Retinal pigment epithelial cell (primary cell): ENCODE data around the gene DNAH17.

Experiments
- DNase-seq: peaks from one replicate; pipeline ENCODE4 v3.0.0-alpha.2; 2010; ENCODE audit warnings: low read depth
- H3K4me3 ChIP-seq: 2 replicates; pipeline ENCODE4 v1.5.1; 2011; ENCODE audit warnings: mild to moderate bottlenecking, low read length, control low read depth, moderate library complexity
- TF ChIP-seq, protein P1 (sequence below): conservative IDR thresholded peaks from 2 replicates; pipeline ENCODE4 v1.5.1; 2011; ENCODE audit warnings: low read depth, low read length, control low read depth, inconsistent platforms

DNAH17 gene

GRCh38 chr17:78409191-78409928 is 167.8 kb downstream of the DNAH17 start:
- TF ChIP-seq, protein P1, sequence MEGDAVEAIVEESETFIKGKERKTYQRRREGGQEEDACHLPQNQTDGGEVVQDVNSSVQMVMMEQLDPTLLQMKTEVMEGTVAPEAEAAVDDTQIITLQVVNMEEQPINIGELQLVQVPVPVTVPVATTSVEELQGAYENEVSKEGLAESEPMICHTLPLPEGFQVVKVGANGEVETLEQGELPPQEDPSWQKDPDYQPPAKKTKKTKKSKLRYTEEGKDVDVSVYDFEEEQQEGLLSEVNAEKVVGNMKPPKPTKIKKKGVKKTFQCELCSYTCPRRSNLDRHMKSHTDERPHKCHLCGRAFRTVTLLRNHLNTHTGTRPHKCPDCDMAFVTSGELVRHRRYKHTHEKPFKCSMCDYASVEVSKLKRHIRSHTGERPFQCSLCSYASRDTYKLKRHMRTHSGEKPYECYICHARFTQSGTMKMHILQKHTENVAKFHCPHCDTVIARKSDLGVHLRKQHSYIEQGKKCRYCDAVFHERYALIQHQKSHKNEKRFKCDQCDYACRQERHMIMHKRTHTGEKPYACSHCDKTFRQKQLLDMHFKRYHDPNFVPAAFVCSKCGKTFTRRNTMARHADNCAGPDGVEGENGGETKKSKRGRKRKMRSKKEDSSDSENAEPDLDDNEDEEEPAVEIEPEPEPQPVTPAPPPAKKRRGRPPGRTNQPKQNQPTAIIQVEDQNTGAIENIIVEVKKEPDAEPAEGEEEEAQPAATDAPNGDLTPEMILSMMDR: no peak
- no peak overlapping the region for H3K4me3 ChIP-seq
- no peak for DNase-seq

- no peak overlapping the region for H3K4me3 ChIP-seq
- no peak for DNase-seq
- TF ChIP-seq, protein P1: no peak
Observed at GRCh38 chr17:78408476-78409050, 168.6 kb downstream of the DNAH17 start.

DNA sequence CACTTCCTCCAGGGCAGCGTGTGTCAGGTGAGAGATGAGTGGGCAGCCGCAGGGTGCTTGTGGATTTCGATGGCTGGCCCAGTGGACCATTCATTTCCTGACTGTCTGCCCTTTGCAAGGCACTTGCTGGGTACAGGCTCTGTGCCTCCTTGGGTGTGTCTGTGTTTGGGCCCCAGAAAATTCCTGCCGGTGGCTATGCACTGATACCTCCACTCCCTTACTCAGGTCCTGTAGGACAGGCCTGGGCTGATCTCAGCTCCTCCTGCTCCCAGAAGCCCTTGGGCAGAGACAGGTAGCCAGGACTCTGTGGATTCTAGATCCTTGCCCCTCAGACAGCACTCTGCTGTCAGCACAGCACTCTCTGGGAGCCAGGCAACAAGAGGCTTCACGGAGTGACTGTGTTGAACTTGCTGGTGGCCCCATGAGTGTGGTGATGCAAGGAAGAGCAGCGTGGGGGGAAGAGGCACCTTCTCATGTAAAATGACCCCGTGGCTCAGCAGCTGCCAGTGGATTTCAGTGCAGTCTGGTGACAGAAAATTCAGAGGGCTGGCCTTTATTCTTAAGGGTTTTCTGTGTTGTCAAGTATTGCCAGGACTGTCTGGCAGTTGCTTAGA is 169.7 kb downstream of the DNAH17 start:
- no peak for DNase-seq
- TF ChIP-seq, protein P1: no peak
- no peak overlapping the region for H3K4me3 ChIP-seq

DNA sequence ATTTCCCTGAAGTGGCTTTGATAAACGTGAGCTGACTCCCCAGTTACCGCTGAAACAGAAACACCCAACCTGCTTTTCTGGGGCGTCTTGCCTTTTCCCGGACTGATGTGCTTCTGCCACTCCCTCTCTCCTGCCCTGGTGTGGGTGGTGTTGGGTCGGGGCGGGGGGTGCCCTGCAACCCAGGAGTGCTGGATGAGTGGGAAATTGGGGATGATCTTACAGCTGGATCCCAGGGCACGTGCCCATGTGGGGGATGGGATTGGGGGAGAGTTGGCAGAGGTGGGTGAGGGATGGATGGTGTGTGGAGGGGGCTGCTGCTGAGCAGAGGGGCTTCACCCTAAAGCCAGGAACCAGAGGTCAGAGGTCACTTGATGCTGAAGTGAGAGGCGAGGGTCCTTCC is 170.3 kb downstream of the DNAH17 start:
- no peak overlapping the region for H3K4me3 ChIP-seq
- TF ChIP-seq, protein P1: no peak
- no peak for DNase-seq

- TF ChIP-seq, protein P1: no peak
- no peak for DNase-seq
- no peak overlapping the region for H3K4me3 ChIP-seq
Observed at GRCh38 chr17:78406396-78406795, 170.8 kb downstream of the DNAH17 start.

GRCh38 chr17:78403822-78404221 is 173.4 kb downstream of the DNAH17 start:
- H3K4me3 ChIP-seq: no peak overlapping the region
- TF ChIP-seq, protein P1: no peak
- no peak for DNase-seq
